CD4-positive, alpha-beta T cell (primary cell): Measurements from ENCODE around the gene ARL6IP6. TPM values are rescaled to one million over a fixed set of nuclear protein-coding genes. Genes with fewer than 3 reads are reported as not detected.

Experiments used
- ATAC-seq: fragments of 200-7000 bp; cut with Tn5 transposase; one replicate; pipeline ENCODE4 v1.10.0; 2022; ENCODE audit warnings: mild to moderate bottlenecking; ENCODE audit not compliant: poor library complexity
- CTCF ChIA-PET: fragments of 350-600 bp; sonication (Branson Sonifier 250); formaldehyde crosslinking; loops from one replicate; lab custom pipeline; 2021; ENCODE audit warnings: antibody characterized with exemption, inconsistent platforms; lab: Charles Lee
- POLR2A ChIA-PET: fragments of 350-600 bp; sonication (Branson Sonifier 250); formaldehyde crosslinking; loops from one replicate; lab custom pipeline; 2021; ENCODE audit warnings: antibody characterized with exemption, inconsistent platforms; lab: Charles Lee
- DNase-seq, 14 experiments: peaks; one replicate each; pipeline ENCODE4 v3.0.0-alpha.2; 2013 to 2020; ENCODE audit warnings: mixed read lengths in 2 of 14
- H3K27ac ChIP-seq, 2 donors: one replicate each; pipeline versions ENCODE4 v1.5.1 to v1.7.0; 2013; ENCODE audit warnings: low read length in 2 of 2, low read depth in 1 of 2, mild to moderate bottlenecking in 1 of 2
- H3K27me3 ChIP-seq, 2 experiments: 1 replicate in 1 of 2; 2 replicates in 1 of 2; pipeline versions ENCODE4 v1.6.1 to v1.7.0; 2013; ENCODE audit warnings: low read length in 2 of 2, control low read depth in 1 of 2, mild to moderate bottlenecking in 1 of 2, moderate library complexity in 1 of 2; ENCODE audit not compliant: insufficient read depth in 2 of 2, control insufficient read depth in 1 of 2
- H3K36me3 ChIP-seq: one replicate; pipeline ENCODE4 v1.6.1; 2013; ENCODE audit warnings: low read length, control low read depth; ENCODE audit not compliant: insufficient read depth
- H3K4me1 ChIP-seq: one replicate; pipeline ENCODE4 v1.6.1; 2013; ENCODE audit warnings: low read length, control low read depth; ENCODE audit not compliant: insufficient read depth
- H3K4me3 ChIP-seq: one replicate; pipeline ENCODE4 v1.5.1; 2013; ENCODE audit warnings: mild to moderate bottlenecking, low read length, moderate library complexity
- H3K9me3 ChIP-seq, 2 experiments: 1 replicate in 1 of 2; 2 replicates in 1 of 2; pipeline versions ENCODE4 v1.6.1 to v1.7.0; 2013; ENCODE audit warnings: low read length in 2 of 2, mild to moderate bottlenecking in 2 of 2, control low read depth in 1 of 2, moderate library complexity in 1 of 2; ENCODE audit not compliant: control insufficient read depth in 1 of 2, insufficient read depth in 1 of 2
- H3K27ac Mint-ChIP-seq: one replicate; pipeline ENCODE4 v1.8.0; 2020; ENCODE audit warnings: mixed read lengths
- H3K27me3 Mint-ChIP-seq: one replicate; pipeline ENCODE4 v1.8.0; 2021; ENCODE audit warnings: mixed read lengths
- H3K36me3 Mint-ChIP-seq: one replicate; pipeline ENCODE4 v1.8.0; 2021; ENCODE audit warnings: low read depth, mixed read lengths
- H3K4me1 Mint-ChIP-seq: one replicate; pipeline ENCODE4 v1.8.0; 2021; ENCODE audit warnings: low read depth, mixed read lengths
- H3K4me3 Mint-ChIP-seq: one replicate; pipeline ENCODE4 v1.8.0; 2020; ENCODE audit warnings: mild to moderate bottlenecking, mixed read lengths
- H3K9me3 Mint-ChIP-seq: one replicate; pipeline ENCODE4 v1.8.0; 2020; ENCODE audit warnings: mixed read lengths
- intact Hi-C, 2 experiments: fragments of 100-400 bp; cut with DNase I in 1 of 2; cut with micrococcal nuclease in 1 of 2; formaldehyde crosslinking; loops; one replicate each; pipeline versions ENCODE4 v1.15.1 to v1.9.0; 2023 to 2025; cut with DNase I, micrococcal nuclease
- total RNA-seq, 174 experiments: library from RNA in 2 of 174; stranded (reverse) in 2 of 174; gene quantifications; one replicate each; pipeline ENCODE4 v1.2.3 and lab custom pipeline; 2021 to 2026
- TF ChIP-seq, protein P1 (sequence below): fragments of 200-600 bp; IDR thresholded peaks from one replicate; pipeline ENCODE4 v1.8.0; 2022; ENCODE audit warnings: antibody characterized with exemption, mild to moderate bottlenecking

The ARL6IP6 gene
- total RNA-seq, 2 experiments from 2014 or later = 6.3 to 6.7 TPM

DNA sequence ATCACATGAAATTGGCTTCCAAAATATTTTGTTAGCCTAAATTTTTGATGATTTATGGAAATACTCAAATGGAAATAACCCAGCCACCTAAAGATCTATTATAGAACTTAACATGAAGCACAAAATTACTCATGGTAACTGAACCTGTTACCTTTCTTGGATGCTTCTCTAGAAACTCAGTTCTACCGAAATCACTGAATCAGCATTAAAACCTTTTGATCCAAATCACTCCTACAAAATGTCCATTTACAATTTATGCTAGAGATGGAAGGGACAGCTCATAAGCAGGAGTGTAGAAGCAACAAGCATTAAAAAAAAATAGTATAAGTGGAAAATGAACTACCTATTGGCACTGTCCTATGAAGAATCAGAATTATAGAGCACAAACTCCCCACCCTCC lies 3.3 kb upstream of the ARL6IP6 start:
- Mint-ChIP-seq H3K27me3 (no peaks in the 10 kb centered on the region), H3K4me1 (peaks cover 82% of the 10 kb centered on the region), H3K36me3 (peaks cover 86% of the 10 kb centered on the region), H3K27ac (peak overlapping the region; percentile 53), H3K4me3 (peak overlapping the region; percentile 77), H3K9me3 (no peaks in the 10 kb centered on the region)
- DNase-seq (no peak), ATAC-seq (no peak)
- CTCF ChIA-PET = interaction anchor here (1.4 to 2.5 kb wide), 4 partner anchors 8 to 539 kb away, joined by 3 to 8 read pairs (median 5); partner anchors contain the start of gene STAM2
- TF ChIP-seq, protein P1, sequence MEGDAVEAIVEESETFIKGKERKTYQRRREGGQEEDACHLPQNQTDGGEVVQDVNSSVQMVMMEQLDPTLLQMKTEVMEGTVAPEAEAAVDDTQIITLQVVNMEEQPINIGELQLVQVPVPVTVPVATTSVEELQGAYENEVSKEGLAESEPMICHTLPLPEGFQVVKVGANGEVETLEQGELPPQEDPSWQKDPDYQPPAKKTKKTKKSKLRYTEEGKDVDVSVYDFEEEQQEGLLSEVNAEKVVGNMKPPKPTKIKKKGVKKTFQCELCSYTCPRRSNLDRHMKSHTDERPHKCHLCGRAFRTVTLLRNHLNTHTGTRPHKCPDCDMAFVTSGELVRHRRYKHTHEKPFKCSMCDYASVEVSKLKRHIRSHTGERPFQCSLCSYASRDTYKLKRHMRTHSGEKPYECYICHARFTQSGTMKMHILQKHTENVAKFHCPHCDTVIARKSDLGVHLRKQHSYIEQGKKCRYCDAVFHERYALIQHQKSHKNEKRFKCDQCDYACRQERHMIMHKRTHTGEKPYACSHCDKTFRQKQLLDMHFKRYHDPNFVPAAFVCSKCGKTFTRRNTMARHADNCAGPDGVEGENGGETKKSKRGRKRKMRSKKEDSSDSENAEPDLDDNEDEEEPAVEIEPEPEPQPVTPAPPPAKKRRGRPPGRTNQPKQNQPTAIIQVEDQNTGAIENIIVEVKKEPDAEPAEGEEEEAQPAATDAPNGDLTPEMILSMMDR = no peak
- Histone ChIP-seq H3K27me3 (no peaks in the 10 kb centered on the region), H3K4me1 (peaks cover 8% of the 10 kb centered on the region), H3K36me3 (peaks cover 44% of the 10 kb centered on the region), H3K4me3 (no peak overlapping the region), H3K27ac (no peak overlapping the region), H3K9me3 (no peaks in the 10 kb centered on the region)
- intact Hi-C loops = loop anchor here (5.0 to 10.0 kb wide), 3 partner anchors 53 to 1430 kb away; partner anchors contain the start of genes ARL5A (in 1 of the 2) and NMI (in 1 of the 2)
- POLR2A ChIA-PET = interaction anchor here (3.3 kb wide), 1 partner anchor 539 kb away, joined by 25 read pairs; the partner anchor contains the start of gene STAM2

DNA sequence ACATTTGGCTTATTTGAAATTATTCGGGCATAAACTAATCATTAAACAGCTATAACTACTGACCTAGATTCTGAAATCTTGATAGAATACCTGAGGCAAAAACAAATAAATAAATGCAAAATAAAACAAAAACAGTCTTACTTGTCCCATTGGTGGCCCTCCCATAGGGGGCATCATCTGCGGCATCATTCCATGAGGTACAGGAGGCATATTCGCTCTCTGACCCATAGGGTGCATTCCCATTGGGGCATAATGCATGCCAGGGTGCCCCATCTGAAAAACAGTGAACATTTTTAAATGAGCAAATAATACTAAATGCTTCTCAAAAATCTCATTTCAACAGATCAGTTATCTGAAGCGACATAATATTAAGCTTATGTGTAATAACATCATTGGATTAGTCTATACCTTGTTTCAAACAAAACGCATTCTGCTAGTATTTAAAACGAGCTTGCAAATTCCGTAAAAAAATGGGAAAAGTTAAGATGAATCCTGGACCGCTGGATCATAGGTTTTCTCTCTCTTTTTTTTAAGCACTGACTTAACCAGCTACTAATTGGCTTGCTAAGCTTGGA lies 2.5 kb upstream of the ARL6IP6 start:
- TF ChIP-seq, protein P1 = no peak
- Histone ChIP-seq H3K9me3 (no peaks in the 10 kb centered on the region), H3K4me3 (peak overlapping the region; percentile 88), H3K36me3 (peaks cover 36% of the 10 kb centered on the region), H3K27ac (no peak overlapping the region), H3K4me1 (peaks cover 8% of the 10 kb centered on the region), H3K27me3 (no peaks in the 10 kb centered on the region)
- Mint-ChIP-seq H3K27me3 (no peaks in the 10 kb centered on the region), H3K4me3 (peak overlapping the region; percentile 99), H3K4me1 (peaks cover 80% of the 10 kb centered on the region), H3K36me3 (peaks cover 85% of the 10 kb centered on the region), H3K9me3 (no peaks in the 10 kb centered on the region), H3K27ac (peak overlapping the region; percentile 97)
- CTCF ChIA-PET = interaction anchor here (1.1 to 2.5 kb wide), 6 partner anchors 9 to 540 kb away, joined by 3 to 8 read pairs (median 5); partner anchors contain the start of gene STAM2
- POLR2A ChIA-PET = interaction anchor here (1.6 to 3.6 kb wide), 4 partner anchors 14 to 540 kb away, joined by 5 to 25 read pairs (median 16); partner anchors contain the start of gene STAM2
- DNase-seq (peak in 6 of 14 experiments; percentile 3 to 62 (median 24)), ATAC-seq (no peak)
- intact Hi-C loops = loop anchor here (2.0 to 10.0 kb wide), 4 partner anchors 21 to 1431 kb away; partner anchors contain the start of genes ARL5A (in 1 of the 2) and NMI (in 1 of the 2)

DNA sequence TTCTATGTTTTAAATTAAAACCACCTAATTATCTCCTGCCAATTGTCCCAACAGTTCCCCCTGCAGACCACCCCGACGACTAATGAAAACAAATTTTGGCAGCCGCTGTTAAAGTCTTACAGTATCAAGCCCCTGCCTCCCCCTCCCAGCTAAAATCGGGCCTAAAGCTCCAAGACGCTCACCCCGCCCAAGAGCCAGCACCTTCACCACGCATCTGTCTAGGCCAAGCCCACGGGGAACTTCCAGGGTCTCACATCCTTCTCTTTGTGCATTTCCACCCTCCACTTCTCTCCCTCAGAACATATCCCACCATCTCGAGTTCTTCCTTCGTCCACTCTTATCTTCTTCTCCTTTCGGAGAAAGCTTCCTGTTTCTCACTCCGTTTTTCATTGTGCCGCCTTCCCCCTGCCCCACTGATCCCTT lies 1.6 kb upstream of the ARL6IP6 start:
- Mint-ChIP-seq H3K36me3 (peaks cover 83% of the 10 kb centered on the region), H3K4me3 (peak overlapping the region; percentile 99), H3K27me3 (no peaks in the 10 kb centered on the region), H3K9me3 (no peaks in the 10 kb centered on the region), H3K4me1 (peaks cover 80% of the 10 kb centered on the region), H3K27ac (peak overlapping the region; percentile 97)
- peak overlapping the region; percentile 95 to 97 for H3K27ac ChIP-seq
- no peak for ATAC-seq
- CTCF ChIA-PET = interaction anchor here (1.3 to 2.5 kb wide), 5 partner anchors 10 to 541 kb away, joined by 4 to 8 read pairs (median 6); partner anchors contain the start of gene STAM2
- H3K27me3 ChIP-seq = no peaks in the 10 kb centered on the region
- DNase-seq = peak in 8 of 14 experiments; percentile 3 to 75 (median 18)
- peak overlapping the region; percentile 88 for H3K4me3 ChIP-seq
- peaks cover 28% of the 10 kb centered on the region for H3K36me3 ChIP-seq
- no peaks in the 10 kb centered on the region for H3K9me3 ChIP-seq
- H3K4me1 ChIP-seq = peaks cover 8% of the 10 kb centered on the region
- POLR2A ChIA-PET = interaction anchor here (0.7 to 3.6 kb wide), 17 partner anchors 9 to 1455 kb away, joined by 3 to 25 read pairs (median 4); partner anchors contain the start of genes RBM43 and STAM2
- TF ChIP-seq, protein P1 = no peak
- intact Hi-C loops = loop anchor here (2.0 to 10.0 kb wide), 4 partner anchors 22 to 1432 kb away; partner anchors contain the start of genes ARL5A (in 1 of the 2) and NMI (in 1 of the 2)
